NCI-H146 treated with DMSO at 0.1 percent for 48 hours (cell line): Measurements from ENCODE around the gene AGAP1.
"Not testable (repeated sequence)": the region's sequence is repeated elsewhere in the genome, so short reads cannot be mapped to it uniquely, and the experiment has no call there.

ENCODE experiments used
- DNase-seq: peaks from one replicate; lab custom pipeline; 2025; ENCODE audit not compliant: unreplicated experiment; lab: John Stamatoyannopoulos, UW

The AGAP1 gene

GRCh38 chr2:236078297-236079255, 584.7 kb downstream of the AGAP1 start:
- no peak for DNase-seq

GRCh38 chr2:236080412-236080811, 586.6 kb downstream of the AGAP1 start:
- DNase-seq, result no peak

- no peak for DNase-seq
These were observed 587.3 kb downstream of the AGAP1 start for GRCh38 chr2:236081171-236081570.

GRCh38 chr2:236082061-236082460, 588.2 kb downstream of the AGAP1 start:
- DNase-seq, result peak; percentile 40

GRCh38 chr2:236083934-236084333, 590.1 kb downstream of the AGAP1 start:
- no peak for DNase-seq

- no peak for DNase-seq
These were observed 591.4 kb downstream of the AGAP1 start for GRCh38 chr2:236085211-236085610.

GRCh38 chr2:236085647-236086046, 591.8 kb downstream of the AGAP1 start:
- no peak for DNase-seq

- no peak for DNase-seq
These were observed 592.6 kb downstream of the AGAP1 start for GRCh38 chr2:236086403-236086970.

- no peak for DNase-seq
These were observed 593.2 kb downstream of the AGAP1 start for GRCh38 chr2:236086971-236087465.

GRCh38 chr2:236088368-236089057, 594.7 kb downstream of the AGAP1 start:
- no peak for DNase-seq

- DNase-seq, result no peak
These were observed 595.6 kb downstream of the AGAP1 start for GRCh38 chr2:236089271-236090026.

GRCh38 chr2:236090027-236090382, 596.2 kb downstream of the AGAP1 start:
- DNase-seq, result no peak

GRCh38 chr2:236090826-236091225, 597.0 kb downstream of the AGAP1 start:
- not testable (repeated sequence) for DNase-seq

GRCh38 chr2:236092714-236093113, 598.9 kb downstream of the AGAP1 start:
- no peak for DNase-seq

- DNase-seq, result no peak
These were observed 599.3 kb downstream of the AGAP1 start for GRCh38 chr2:236093134-236093533.

GRCh38 chr2:236095504-236095903, 601.7 kb downstream of the AGAP1 start:
- DNase-seq, result no peak

- no peak for DNase-seq
These were observed 607.6 kb downstream of the AGAP1 start for GRCh38 chr2:236101311-236101950.

- DNase-seq, result no peak
These were observed 609.1 kb downstream of the AGAP1 start for GRCh38 chr2:236102971-236103370.

- no peak for DNase-seq
These were observed 610.1 kb downstream of the AGAP1 start for GRCh38 chr2:236103981-236104380.

- no peak for DNase-seq
These were observed 612.2 kb downstream of the AGAP1 start for GRCh38 chr2:236105955-236106607.
